GM23248 (cell line): ENCODE data around the gene CCDC24. TPM values are rescaled to one million over a fixed set of nuclear protein-coding genes. Genes with fewer than 3 reads are reported as not detected.

Experiments
- DNase-seq: peaks from one replicate; pipeline ENCODE4 v3.0.0-alpha.2; 2015
- H2AFZ ChIP-seq: fragments of 200-600 bp; sonication (generic); 2 replicates; pipeline ENCODE4 v1.6.1; 2016; ENCODE audit warnings: antibody characterized with exemption
- H3F3A ChIP-seq: fragments of 200-600 bp; sonication (generic); 2 replicates; pipeline ENCODE4 v1.6.1; 2016; ENCODE audit warnings: mild to moderate bottlenecking, antibody characterized with exemption, mixed run types; ENCODE audit not compliant: insufficient read depth
- H3K27ac ChIP-seq: fragments of 200-600 bp; sonication (generic); 2 replicates; pipeline ENCODE4 v1.5.1; 2016; ENCODE audit warnings: mild to moderate bottlenecking
- H3K27me3 ChIP-seq: fragments of 200-600 bp; sonication (generic); replicated peaks from 2 replicates; pipeline ENCODE4 v1.6.1; 2016; ENCODE audit warnings: mild to moderate bottlenecking; ENCODE audit not compliant: insufficient read depth
- H3K36me3 ChIP-seq: fragments of 200-600 bp; sonication (generic); 2 replicates; pipeline ENCODE4 v1.6.1; 2016; ENCODE audit warnings: low read depth, mild to moderate bottlenecking
- H3K4me1 ChIP-seq: fragments of 200-600 bp; sonication (generic); 2 replicates; pipeline ENCODE4 v1.6.1; 2016; ENCODE audit warnings: mild to moderate bottlenecking; ENCODE audit not compliant: insufficient read depth
- H3K4me2 ChIP-seq: fragments of 200-600 bp; sonication (generic); one replicate; pipeline ENCODE4 v1.6.1; 2016; ENCODE audit warnings: mild to moderate bottlenecking; ENCODE audit not compliant: unreplicated experiment
- H3K4me3 ChIP-seq: fragments of 200-600 bp; sonication (generic); 2 replicates; pipeline ENCODE4 v1.5.1; 2016; ENCODE audit warnings: mild to moderate bottlenecking
- H3K79me2 ChIP-seq: fragments of 200-600 bp; sonication (generic); 2 replicates; pipeline ENCODE4 v1.6.1; 2016; ENCODE audit warnings: mild to moderate bottlenecking; ENCODE audit not compliant: insufficient read depth
- H3K9ac ChIP-seq: fragments of 200-600 bp; sonication (generic); 2 replicates; pipeline ENCODE4 v1.6.1; 2016; ENCODE audit warnings: mild to moderate bottlenecking
- H3K9me2 ChIP-seq: fragments of 200-600 bp; sonication (generic); 2 replicates; pipeline ENCODE4 v1.6.1; 2016; ENCODE audit warnings: mixed run types, mild to moderate bottlenecking, moderate library complexity; ENCODE audit not compliant: insufficient read depth
- H3K9me3 ChIP-seq: fragments of 200-600 bp; sonication (generic); one replicate; pipeline ENCODE4 v1.6.1; 2017; ENCODE audit warnings: low read depth
- H4K20me1 ChIP-seq: fragments of 200-600 bp; sonication (generic); 2 replicates; pipeline ENCODE4 v1.6.0; 2016; ENCODE audit not compliant: insufficient read depth
- EZH2 ChIP-seq: fragments of 200-600 bp; sonication (generic); IDR thresholded peaks from 2 replicates; pipeline ENCODE4 v1.6.1; 2018; ENCODE audit warnings: antibody characterized with exemption, mild to moderate bottlenecking; ENCODE audit not compliant: insufficient read depth, poor library complexity, severe bottlenecking
- EZH2phosphoT487 ChIP-seq: fragments of 200-600 bp; sonication (generic); IDR thresholded peaks from 2 replicates; pipeline ENCODE4 v1.6.1; 2018; ENCODE audit warnings: antibody characterized with exemption, moderate library complexity, mild to moderate bottlenecking, low read depth; ENCODE audit not compliant: insufficient read depth
- WGBS, 2 experiments: methylation state at CpG; one replicate each; pipeline ENCODE4 v1.1.6; 2015 to 2017; ENCODE audit warnings: low lambda C conversion rate in 2 of 2, low coverage in 1 of 2; ENCODE audit errors: missing lambda C conversion rate in 2 of 2; 5-methylcytosine and 5-hydroxymethylcytosine counted together
- in situ Hi-C: fragments of 300-500 bp; cut with MboI; formaldehyde crosslinking; loops from 2 replicates; pipeline ENCODE4 v1.15.0; 2020
- polyA plus RNA-seq: library from polyadenylated mRNA; unstranded; fragments of >200 nt; fragmentation: Nextera tagmentation; extraction: Ambion mirVana; gene quantifications from 2 replicates; pipeline ENCODE4 v1.2.1, GENCODE V29; 2016
- total RNA-seq: library from RNA; depleted of rRNA; stranded (reverse); fragments of >200 nt; shearing (Covaris generic); gene quantifications from 2 replicates; pipeline ENCODE4 v1.2.3, GENCODE V29; 2014

Gene CCDC24
- total and polyA plus RNA-seq, 2 experiments from 2014 or later: 3.1 to 4.3 TPM

DNA sequence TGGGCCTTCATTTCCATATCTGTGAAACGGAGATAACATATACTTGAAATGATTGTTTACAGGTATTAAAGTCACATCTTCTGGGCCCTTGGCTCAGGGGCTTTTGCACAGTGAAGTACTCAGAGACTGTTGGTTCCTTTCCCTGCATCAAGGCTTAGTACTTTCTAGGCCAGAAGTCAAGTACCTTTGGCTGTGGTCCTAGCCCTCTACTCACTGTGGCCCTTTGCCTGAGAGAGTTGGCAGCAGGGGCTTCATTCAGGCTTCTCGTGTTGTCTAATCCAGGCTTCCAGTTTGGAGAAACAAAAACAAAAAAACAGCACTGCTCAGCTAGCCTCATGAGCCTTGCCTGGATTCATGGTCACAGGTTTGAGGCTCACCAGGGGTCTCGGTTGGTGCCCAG is 29.7 kb upstream of the CCDC24 start:
- in situ Hi-C loops: no loop called here

DNA sequence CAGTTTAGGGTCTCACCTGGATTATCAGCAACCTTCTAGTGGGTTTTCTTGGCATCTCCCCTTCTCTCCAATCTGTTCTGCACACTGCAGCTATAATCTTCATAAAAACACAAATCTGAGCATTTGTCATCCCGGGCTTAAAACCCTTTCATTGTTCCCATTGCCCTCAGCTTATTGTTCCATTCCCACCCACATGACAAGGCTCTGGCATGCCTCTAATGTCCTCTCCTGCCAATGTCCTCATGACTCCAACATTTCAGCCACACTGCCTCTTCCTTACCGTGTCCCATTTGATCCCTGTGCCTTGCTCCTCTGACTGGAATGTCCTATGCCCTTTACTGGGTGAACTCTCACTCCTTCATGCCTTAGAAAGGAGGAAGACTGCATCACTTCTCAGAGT is 29.1 kb upstream of the CCDC24 start:
- H3K36me3 ChIP-seq: peaks cover 2% of the 10 kb centered on the region; the same call in 1 of the 2 replicates

More for the DNA sequence above, 29.7 kb upstream of the CCDC24 start:
- Histone ChIP-seq H3F3A (no peaks in the 10 kb centered on the region), H3K4me1 (no peaks in the 10 kb centered on the region), H3K9me2 (no peaks in the 10 kb centered on the region), H3K4me3 (no peak overlapping the region), H3K9ac (no peak overlapping the region), H3K36me3 (peaks cover 5% of the 10 kb centered on the region; the same call in 1 of the 2 replicates), H4K20me1 (no peaks in the 10 kb centered on the region), H3K27ac (no peak overlapping the region), H3K79me2 (no peaks in the 10 kb centered on the region), H3K27me3 (no peaks in the 10 kb centered on the region), H2AFZ (no peak overlapping the region), H3K9me3 (no peaks in the 10 kb centered on the region), H3K4me2 (no peak overlapping the region)
- DNase-seq: no peak
- 74 to 80% methylated on average over 3 of the region's 3 CpGs for WGBS, 2 experiments
- no peak for TF ChIP-seq EZH2phosphoT487

DNA sequence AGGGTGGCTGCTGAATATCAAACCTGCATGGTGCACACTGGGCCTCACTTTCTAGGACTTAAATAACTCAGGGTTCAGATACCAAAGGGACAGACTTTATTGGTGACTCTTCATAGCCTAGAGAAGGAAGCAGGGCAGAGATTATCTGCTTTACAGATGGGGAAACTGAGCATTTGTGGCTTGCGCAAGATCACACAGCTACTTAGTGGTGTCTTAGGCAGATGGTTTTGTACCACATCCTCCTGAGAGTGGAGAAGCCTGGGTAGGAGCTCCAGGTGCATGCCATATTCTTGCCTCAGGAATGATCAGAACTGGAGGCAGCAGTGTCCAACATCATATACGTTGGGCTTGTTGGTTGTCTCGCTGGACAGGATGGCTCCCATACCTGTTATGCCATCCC is 28.4 kb upstream of the CCDC24 start:
- Histone ChIP-seq H3K4me3 (no peak overlapping the region), H3K9me2 (no peaks in the 10 kb centered on the region), H3K9me3 (no peaks in the 10 kb centered on the region), H3F3A (no peaks in the 10 kb centered on the region), H3K36me3 (no peaks in the 10 kb centered on the region; the same call in 1 of the 2 replicates), H2AFZ (no peak overlapping the region), H3K27me3 (no peaks in the 10 kb centered on the region), H3K4me2 (no peak overlapping the region), H3K4me1 (no peaks in the 10 kb centered on the region), H3K79me2 (no peaks in the 10 kb centered on the region), H3K27ac (no peak overlapping the region), H3K9ac (no peak overlapping the region), H4K20me1 (no peaks in the 10 kb centered on the region)
- in situ Hi-C loops: no loop called here
- no peak for DNase-seq
- 85 to 93% methylated on average over 3 of the region's 3 CpGs for WGBS, 2 experiments
- TF ChIP-seq EZH2 (no peak), EZH2phosphoT487 (no peak)

More for the DNA sequence above, 29.1 kb upstream of the CCDC24 start:
- DNase-seq: no peak
- H3K4me1 ChIP-seq: no peaks in the 10 kb centered on the region
- no peak overlapping the region for H3K9ac ChIP-seq
- no peak overlapping the region for H2AFZ ChIP-seq
- H3K27ac ChIP-seq: no peak overlapping the region
- no peaks in the 10 kb centered on the region for H3K9me2 ChIP-seq
- H3K9me3 ChIP-seq: no peaks in the 10 kb centered on the region
- H3K4me2 ChIP-seq: no peak overlapping the region
- H3K79me2 ChIP-seq: no peaks in the 10 kb centered on the region
- no peak for TF ChIP-seq EZH2
- no peak for TF ChIP-seq EZH2phosphoT487
- WGBS, 2 experiments: 34 to 47% methylated on average over 2 of the region's 2 CpGs
- no peaks in the 10 kb centered on the region for H4K20me1 ChIP-seq
- no peak overlapping the region for H3K4me3 ChIP-seq
- H3K27me3 ChIP-seq: no peaks in the 10 kb centered on the region
- H3F3A ChIP-seq: no peaks in the 10 kb centered on the region
- in situ Hi-C loops: no loop called here

DNA sequence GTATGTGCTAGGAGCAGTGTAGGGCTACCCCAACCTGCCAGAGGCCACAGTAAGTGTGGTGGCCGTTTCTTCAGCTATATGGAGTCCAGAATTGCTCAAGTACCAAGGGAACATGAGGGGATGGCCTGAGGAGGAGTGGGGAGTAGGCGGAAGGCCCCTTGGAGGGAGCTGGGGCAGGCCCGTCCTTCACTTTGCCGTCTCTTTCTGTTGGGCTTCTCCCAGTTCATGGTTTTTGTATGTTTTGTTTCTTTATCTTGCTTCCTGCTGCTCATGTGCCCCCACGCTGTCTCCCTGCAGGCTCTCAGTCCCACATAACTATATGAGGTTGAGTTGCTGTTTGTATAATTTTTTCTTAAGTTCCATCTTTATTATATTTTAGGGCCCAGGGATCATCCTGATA is 27.5 kb upstream of the CCDC24 start:
- Histone ChIP-seq H3K79me2 (no peaks in the 10 kb centered on the region), H3K4me3 (no peak overlapping the region), H3F3A (peaks cover 5% of the 10 kb centered on the region), H3K36me3 (no peaks in the 10 kb centered on the region; the same call in 1 of the 2 replicates), H3K27me3 (no peaks in the 10 kb centered on the region), H3K9me3 (no peaks in the 10 kb centered on the region), H2AFZ (no peak overlapping the region), H4K20me1 (no peaks in the 10 kb centered on the region), H3K4me2 (no peak overlapping the region), H3K9ac (no peak overlapping the region), H3K27ac (no peak overlapping the region), H3K9me2 (no peaks in the 10 kb centered on the region), H3K4me1 (no peaks in the 10 kb centered on the region)
- 75 to 78% methylated on average over 5 of the region's 5 CpGs for WGBS, 2 experiments
- no peak for DNase-seq
- in situ Hi-C loops: no loop called here
- TF ChIP-seq EZH2phosphoT487: no peak
- TF ChIP-seq EZH2: no peak

DNA sequence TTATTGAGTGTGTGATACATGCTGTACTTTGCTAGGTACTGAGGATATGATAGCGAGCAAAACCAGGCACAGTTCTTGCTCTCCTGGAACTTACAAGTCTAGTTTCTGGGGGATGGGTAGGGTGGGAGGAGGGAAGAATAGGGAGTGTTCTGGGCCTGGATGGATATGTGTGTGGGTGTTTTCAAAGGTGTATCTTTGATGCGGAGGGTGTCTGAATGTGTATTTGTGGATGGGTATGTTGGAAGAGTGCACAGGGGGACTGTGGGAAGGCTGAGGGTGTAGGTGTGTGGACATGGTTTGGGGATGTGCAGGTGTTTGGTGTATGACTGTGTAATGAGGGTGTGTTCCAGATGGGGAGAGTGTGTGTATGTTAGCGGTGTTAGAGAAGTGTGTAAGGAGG is 26.1 kb upstream of the CCDC24 start:
- no peaks in the 10 kb centered on the region for H3K9me2 ChIP-seq
- in situ Hi-C loops: no loop called here
- H4K20me1 ChIP-seq: no peaks in the 10 kb centered on the region
- no peak overlapping the region for H3K4me3 ChIP-seq
- no peaks in the 10 kb centered on the region for H3K27me3 ChIP-seq
- 93 to 100% methylated on average over 2 of the region's 3 CpGs for WGBS, 2 experiments
- H3K4me2 ChIP-seq: no peak overlapping the region
- no peaks in the 10 kb centered on the region for H3K4me1 ChIP-seq
- H3F3A ChIP-seq: peaks cover 9% of the 10 kb centered on the region
- H3K79me2 ChIP-seq: peaks cover 3% of the 10 kb centered on the region
- TF ChIP-seq EZH2phosphoT487 (no peak), EZH2 (no peak)
- H2AFZ ChIP-seq: no peak overlapping the region
- H3K9ac ChIP-seq: no peak overlapping the region
- no peaks in the 10 kb centered on the region for H3K9me3 ChIP-seq
- H3K36me3 ChIP-seq: no peaks in the 10 kb centered on the region; the same call in 1 of the 2 replicates
- no peak for DNase-seq
- H3K27ac ChIP-seq: no peak overlapping the region
